GM11168 (cell line): Measurements from ENCODE around the gene GIMAP8.

Experiments used
- in situ Hi-C: fragments of 300-500 bp; cut with MboI; formaldehyde crosslinking; loops from one replicate; pipeline ENCODE4 v1.12.0; 2022; ENCODE audit warnings: low sequenced_read_pairs; ENCODE audit not compliant: unreplicated experiment

GIMAP8 gene

DNA sequence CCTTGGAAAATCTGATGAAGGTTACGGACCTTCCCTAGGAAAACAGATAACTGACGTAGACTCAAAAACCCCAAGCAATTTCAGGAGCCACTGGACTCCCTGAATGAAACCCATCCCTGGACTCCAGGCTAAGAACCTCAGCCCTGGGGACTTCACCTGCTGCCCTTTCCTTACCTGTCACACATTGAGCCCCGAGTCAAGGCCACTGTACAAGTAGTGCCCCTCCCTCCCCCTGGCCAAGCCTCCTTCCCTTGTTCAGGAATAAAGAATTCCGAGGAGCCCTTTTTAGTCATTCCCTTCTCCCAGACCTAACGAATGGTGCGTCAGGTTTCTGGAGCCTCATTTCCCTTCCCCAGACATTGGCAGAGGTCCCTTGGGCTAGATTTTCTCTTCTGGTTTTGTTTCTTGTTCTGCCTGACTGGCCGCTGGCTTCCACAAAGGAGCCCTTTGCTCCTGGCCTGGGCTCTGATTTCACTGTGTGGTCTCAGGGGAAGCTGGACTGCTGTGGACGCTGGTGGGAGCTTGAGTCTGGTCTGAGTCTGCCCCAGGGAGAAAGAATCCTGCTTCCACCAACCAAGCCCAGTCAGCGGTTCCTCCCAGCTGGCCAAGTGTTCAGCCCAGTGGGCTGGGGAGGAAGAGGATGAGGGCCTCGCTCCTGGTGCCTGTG is 39.6 kb upstream of the GIMAP8 start:
- in situ Hi-C loops, result no loop called here

DNA sequence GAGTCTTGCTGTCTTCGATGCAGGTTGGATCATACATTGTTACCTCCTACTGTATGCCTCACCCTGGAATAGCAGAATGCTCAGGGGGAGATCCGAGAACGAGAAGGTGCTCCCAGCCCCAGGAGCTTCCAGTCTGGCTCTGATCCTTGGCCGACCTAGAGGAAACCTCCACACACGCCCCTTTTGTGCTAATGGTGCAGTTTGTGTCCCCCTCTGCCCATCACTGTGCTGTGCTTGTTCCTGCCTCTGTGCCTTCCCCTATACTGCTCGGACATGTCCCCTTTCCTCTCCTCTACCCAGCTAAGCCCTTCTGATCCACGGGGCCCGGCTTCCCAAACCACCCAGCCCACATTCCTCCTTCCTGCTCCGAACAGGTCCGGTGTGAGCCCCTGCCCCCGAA is 38.8 kb upstream of the GIMAP8 start:
- in situ Hi-C loops, result no loop called here

DNA sequence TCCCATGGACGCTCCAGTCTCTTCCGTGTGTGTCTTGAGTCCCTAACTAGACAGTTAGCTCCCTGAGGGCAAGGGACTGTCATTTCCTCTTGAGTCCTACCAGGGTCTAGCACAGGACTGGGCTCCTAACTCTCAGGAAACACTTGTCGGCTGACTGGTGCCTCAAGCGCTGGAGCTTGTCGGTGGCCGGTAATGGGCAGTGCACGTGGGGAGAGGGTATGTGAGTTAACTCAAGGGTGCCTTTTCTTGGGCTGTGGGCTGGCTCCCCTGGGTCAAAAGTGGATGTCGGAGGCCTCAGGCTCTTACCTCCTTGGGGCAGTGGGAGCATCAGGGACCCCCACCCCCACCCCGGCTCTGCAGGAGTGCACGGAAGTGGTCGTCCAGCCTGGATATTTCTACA is 38.4 kb upstream of the GIMAP8 start:
- in situ Hi-C loops, result no loop called here

DNA sequence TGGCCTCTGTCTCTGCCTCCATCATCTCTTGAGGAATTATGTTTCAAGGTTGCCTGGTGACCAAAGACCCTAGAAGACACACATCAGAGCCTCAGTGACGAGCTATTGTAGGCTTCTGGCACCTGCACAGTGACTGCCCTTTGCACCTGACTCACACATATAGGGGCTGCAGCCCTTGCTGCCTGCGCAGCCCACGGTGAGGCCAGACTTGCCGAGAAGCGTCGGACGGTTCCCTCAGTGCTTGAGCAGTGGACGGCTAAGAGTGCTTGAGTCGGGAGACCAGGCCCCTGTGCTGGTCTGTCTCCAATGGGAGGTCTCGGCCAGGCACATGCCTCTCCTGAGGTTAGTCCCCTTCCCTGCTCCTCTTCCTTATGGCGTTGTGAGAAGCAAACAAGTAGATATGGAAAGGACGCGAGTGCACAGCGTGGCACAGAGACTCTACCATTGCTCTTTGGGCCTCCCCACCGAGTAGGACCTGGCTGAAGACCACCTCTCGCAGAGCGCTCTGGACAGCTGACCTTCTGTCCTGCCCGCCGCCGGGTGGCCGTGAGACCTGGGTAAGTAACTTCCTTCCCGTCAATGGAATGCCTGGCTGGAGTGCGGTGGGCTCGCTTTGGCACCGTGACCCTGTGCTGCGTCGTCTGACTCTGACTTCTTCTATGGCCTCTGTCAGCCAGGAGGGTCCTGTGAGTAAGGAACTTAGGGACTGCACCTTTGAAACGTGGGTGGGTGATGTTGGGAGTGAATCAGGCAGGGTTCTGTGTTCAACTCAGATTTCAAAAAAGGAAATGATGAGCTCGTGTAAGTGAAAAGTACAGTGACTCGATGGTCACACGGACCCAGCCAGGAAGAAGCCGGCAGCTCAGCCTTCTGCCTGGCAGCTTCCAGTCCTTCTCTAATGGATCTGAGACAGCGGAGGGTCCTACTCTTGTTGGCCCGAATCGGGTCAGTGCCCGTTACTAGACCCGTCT is 37.6 kb upstream of the GIMAP8 start:
- in situ Hi-C loops, result no loop called here

DNA sequence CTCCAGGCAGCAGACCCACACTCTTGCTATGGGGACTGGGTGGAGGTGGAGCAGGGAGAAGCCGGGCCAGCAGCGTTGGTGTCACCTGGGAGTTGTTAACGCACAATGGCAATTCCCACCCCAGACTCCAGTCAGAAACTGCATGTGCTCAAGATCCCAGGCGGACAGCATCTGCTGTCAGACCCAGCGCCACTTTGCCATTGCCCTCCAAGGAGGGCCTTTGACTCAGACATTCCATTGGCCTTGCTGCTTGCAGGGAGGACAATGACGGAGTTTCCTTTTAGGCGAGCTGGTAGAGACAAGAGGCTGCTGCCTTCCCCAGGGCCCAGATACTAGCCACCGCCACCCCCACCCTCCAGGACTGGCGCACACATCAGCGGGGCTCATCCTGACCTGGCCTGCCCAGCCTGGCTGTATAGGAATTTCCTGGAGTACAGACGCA is 36.8 kb upstream of the GIMAP8 start:
- in situ Hi-C loops, result no loop called here

DNA sequence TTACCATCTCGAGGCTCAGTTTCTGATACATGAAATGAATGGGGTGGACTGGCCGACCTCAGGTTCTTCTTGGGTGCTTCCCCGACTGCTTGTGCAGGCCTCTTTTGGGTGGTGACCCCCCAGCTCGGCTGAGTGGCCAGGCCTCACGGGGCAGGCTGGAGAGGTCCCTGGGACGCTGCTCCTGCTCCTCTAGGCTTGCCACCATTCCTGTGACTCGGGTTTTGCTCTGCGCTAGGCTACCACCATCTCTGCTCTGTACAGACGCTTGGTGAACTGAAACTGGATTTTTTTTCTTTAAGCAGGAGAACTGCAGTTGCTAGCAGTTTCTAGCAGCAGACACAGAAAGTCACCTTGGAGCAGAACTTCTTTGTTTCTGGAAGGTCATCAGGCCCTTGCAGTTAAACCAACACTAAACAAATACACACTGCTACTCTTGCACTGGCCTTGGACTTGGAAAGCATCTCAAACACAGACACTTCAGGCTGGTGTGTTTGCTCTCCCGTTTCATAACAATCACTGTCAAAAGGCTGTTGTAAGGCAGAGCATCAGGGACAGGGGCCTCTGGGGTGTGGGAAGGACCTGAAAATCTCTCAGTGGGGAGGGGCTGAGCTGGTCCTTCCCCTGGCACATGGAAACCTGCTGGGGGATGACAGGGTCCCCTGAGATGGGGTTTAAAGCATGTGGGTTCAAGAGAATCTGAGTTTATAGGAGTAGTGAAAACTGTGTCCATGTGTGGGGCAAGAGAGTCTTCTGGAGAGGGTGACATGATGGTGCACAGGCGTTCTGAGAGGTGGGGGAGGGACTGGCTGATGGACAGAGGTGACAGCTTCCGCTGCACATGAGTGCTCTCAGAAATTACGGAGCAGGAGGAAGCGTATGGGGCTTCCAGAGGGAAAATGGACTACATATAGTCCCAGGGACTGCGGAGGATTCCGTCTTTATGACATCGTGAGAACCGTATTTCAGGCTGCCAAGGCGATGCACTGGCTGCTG is 35.0 kb upstream of the GIMAP8 start:
- in situ Hi-C loops, result no loop called here

DNA sequence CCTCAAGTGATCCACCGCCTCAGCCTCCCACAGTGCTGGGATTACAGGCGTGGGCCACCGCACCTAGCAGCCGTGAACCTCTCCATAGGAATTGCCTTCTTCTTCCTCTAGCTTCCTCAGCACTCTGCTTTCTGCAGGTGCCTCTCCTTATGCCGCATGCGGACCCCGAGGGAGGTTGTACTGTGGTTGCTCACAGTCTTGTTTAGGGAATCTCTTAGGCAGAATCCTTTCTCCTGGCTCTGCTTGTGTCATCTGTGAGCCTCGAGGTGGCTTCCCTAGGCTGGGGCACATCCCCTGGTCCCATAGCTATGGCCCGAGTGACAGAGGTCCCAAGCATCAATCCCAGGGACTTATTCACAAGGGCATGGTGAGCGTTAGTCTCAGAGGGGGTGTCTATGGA is 33.2 kb upstream of the GIMAP8 start:
- in situ Hi-C loops, result no loop called here

DNA sequence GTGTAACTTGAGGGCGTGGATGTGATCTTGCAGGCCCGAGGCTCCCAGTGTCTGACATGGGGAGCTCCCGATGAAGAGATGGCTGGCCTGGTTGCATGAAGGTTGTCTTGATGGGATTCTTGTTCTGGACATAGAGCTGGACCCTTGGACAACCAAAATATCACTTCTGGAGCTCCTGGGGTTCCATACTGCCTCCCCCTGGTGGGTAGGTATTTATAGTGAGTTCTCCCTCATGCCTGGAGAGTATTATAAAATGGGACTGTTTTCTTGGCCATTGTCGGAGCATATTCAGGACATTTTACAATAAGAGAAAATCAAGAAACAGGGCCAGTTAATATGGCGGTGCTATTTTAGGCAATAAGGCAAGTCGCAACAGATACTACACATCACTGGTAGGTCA is 32.6 kb upstream of the GIMAP8 start:
- in situ Hi-C loops, result no loop called here

DNA sequence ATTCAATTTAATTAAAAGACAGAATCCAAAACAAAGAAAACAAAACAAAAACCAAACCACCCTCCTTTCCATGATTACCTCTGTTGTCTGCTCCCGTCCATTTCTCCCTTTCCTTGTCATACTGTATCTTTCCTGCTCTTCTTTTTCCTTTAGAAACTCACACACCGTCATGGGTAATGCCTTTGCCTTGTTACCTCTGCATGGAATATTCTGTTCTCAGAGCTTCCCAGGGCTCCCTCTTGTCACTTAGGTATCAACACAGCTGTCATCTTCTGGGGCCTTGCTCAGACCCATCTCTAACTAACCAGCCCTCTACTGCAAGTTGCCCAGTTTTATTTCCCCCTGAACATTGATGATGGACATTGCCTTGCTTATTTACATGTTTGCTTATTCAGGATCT is 30.2 kb upstream of the GIMAP8 start:
- in situ Hi-C loops, result loop anchor here (10.0 kb wide), 1 partner anchor 55 kb away; the partner anchor contains the start of gene REPIN1

DNA sequence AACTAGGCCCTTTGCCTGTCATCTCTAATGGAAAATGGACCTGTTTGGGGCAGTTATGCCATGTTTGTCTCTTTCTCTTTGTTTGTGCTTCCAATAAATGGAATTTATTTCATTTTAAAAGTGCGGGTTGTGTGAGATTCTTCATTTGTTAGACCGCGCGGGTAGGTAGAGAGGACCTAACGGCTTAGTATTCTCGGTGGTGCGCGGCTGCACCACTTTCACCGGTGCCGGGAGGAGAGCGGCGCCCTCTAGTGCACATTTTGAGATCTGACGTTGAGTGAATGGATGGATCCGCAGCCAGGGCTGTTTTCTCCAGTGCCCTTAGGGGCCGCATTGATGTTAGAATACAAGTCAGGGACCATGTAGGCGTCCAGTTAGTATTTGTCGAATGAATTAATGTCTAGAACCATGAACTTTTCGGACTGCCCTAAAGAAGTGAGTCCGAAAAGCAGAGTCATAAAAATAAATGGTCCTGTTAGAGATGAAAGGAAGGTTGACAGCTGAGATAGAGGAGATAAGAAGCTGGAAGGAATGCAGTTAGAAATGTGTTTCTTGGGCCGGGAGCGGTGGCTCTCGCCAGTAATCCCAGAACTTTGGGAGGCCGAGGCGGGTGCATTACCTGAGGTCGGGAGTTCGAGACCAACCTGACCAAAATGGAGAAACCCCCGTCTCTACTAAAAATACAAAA is 29.3 kb upstream of the GIMAP8 start:
- in situ Hi-C loops, result loop anchor here (10.0 kb wide), 1 partner anchor 56 kb away; the partner anchor contains the start of gene REPIN1

DNA sequence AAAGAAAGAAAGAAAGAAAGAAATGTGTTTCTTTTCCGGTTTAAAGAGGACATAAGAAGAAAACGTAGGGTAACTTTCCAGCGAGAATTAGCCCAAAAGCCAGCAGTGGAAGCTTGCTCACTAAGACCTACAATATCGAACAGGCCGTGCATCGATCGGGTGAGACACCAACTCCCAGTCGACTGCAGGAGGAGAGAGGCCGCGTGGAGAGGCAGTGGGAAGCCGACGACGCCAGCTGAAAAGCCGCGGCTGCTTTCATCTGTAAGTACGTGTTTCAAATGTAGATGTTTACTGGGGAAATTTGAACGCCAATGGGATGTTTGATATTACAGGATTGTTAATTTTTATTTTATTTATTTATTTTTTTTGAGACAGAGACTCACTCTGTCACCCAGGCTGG is 28.6 kb upstream of the GIMAP8 start:
- in situ Hi-C loops, result loop anchor here (10.0 kb wide), 1 partner anchor 57 kb away; the partner anchor contains the start of gene REPIN1

DNA sequence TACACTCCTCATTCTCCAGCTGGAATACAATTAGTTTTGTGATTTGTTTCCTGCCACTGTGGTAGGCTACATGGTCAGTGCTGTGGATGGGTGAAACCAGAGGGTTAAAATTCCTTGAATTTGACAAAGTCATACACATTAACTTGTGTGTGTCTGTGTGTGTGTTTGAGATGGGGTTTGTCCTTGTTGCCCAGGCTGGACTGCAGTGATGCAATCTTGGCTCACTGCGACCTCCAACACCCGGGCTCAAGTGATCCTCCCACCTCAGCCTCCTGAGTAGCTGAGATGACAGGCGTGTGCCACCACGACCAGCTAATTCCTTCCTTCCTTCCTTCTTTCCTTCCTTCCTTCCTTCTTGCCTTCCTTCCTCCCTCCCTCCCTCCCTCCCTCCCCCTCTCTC is 24.8 kb upstream of the GIMAP8 start:
- in situ Hi-C loops, result loop anchor here (10.0 kb wide), 1 partner anchor 61 kb away; the partner anchor contains the start of gene REPIN1

DNA sequence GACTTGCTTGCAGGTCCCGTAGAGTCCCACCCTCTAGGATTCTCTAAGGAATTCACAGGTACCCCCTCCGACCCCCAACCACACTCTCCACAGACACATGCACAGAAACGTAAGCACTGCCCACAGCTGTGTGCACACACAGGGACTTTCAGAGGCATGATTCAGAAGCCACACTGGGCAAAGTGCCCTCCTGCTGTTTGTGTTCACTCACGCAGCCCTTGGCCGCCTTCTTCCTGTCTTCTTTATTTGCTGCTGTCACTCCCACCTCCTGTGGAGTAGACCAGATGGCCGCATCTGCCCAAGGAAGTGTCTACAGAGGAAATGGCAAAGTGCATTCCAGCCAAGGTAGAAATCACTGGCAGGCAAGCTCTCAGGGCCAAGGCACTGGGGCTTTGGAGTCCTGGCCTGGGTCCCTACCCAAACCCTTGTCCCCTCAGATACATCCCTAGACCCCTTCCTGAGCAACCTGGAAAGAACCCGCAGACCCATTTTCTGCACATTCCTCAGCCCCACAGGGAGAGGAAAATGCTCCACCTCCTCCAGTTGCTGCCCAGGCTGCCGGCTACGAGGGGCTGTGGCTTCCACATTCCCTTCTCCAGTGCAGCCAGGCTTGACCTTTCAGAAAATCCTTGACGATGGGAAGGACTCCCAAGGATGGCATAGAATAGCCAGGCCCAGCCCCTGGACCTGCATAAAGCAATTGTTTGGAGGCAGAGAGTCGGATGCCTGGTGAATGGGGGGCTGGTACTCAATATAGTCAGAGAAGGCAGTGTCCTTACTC is 21.6 kb upstream of the GIMAP8 start:
- in situ Hi-C loops, result loop anchor here (10.0 kb wide), 1 partner anchor 64 kb away; the partner anchor contains the start of gene REPIN1

DNA sequence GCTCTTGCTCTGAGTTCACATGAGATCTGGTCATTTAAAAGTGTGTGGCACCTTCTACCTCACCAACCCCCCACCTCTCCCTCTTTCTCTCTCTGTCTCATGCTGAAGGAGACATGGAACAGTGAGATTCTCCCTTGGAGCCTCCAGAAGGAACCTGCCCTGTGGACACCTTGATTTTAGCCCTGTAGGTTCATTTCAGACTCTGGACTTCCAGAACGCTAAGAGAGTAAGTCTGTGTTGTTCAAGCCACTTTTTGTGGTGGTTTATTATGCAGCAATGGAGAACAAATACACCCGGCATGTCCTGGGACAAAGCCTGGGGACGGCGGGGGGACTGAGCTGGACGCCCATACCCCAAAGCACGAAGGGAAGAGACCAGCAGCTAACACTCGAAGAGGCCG is 20.7 kb upstream of the GIMAP8 start:
- in situ Hi-C loops, result loop anchor here (10.0 kb wide), 1 partner anchor 65 kb away; the partner anchor contains the start of gene REPIN1

DNA sequence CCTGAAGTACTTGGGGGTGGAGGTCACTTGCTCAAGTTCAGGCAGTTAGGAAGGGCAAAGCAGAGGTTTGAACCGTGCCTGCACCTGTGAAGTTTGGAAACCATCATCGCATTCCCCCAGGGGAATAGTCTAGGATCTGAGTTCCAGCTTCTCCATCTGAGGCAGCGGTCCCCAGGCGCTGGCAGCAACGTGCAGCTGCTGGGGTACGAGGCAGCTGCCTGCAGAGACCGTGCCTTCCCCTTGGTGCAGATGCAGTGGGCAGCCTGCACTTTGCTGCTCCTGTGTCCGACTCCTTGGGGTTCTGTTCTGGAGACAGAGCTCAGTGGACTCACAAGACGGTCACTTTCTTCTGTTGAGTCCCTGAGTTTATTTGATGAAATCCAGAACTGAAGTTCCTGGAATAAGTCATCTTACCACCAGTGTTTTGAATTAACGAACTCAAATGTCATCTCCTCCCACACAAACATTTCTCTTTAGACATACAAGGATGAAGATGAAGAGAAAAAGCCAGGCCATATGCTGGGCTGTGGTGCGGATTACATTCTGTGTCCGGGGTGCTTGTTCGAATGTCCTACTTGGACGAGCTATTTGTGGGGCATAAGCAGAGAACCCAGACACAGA is 19.9 kb upstream of the GIMAP8 start:
- in situ Hi-C loops, result no loop called here

DNA sequence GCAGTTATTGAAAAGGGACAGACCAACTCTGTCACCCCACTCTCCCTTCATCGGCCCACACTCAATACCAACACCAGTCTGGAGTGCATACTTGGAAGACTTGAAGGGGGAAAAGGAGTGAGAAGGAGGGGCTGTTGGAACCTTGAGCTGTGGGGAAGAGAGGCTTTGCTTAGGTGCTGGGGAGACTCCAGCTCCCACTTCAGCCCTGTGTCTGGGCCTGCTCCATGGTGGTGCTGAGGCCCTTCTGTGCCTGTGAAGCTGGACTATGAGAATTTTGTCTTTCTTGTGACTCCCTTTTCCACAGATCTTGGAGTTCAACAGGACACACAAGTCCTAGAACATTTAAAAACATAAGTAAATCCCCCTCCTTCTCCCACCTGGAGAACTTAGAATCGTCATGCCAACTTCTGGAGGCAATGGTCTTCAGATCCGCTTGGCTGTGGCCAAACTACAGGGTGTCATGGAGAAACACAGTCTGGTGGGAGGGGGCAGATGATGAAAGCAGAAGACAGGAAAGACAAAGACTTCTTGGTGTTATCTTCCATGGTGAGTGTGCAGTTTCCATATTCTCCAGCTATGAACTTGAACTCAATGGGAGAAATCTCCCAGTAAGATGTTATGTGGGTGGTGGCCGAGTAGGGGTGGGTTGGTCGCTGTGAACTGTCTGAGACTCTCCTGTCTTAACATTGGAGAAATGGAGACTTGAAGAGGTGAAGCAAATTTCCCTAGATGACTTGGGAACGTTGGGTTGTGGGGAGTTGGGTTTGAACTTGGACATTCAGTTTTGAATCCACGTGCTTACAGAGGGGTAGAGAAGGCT is 18.4 kb upstream of the GIMAP8 start:
- in situ Hi-C loops, result no loop called here
